CD4-positive, alpha-beta T cell (primary cell): ENCODE data around the gene HIPK2. TPM values are rescaled to one million over a fixed set of nuclear protein-coding genes. Genes with fewer than 3 reads are reported as not detected.

Experiments
- ATAC-seq: fragments of 200-7000 bp; cut with Tn5 transposase; one replicate; pipeline ENCODE4 v1.10.0; 2022; ENCODE audit warnings: mild to moderate bottlenecking; ENCODE audit not compliant: poor library complexity
- CTCF ChIA-PET: fragments of 350-600 bp; sonication (Branson Sonifier 250); formaldehyde crosslinking; loops from one replicate; lab custom pipeline; 2021; ENCODE audit warnings: antibody characterized with exemption, inconsistent platforms; lab: Charles Lee
- POLR2A ChIA-PET: fragments of 350-600 bp; sonication (Branson Sonifier 250); formaldehyde crosslinking; loops from one replicate; lab custom pipeline; 2021; ENCODE audit warnings: antibody characterized with exemption, inconsistent platforms; lab: Charles Lee
- DNase-seq, 14 experiments: peaks; one replicate each; pipeline ENCODE4 v3.0.0-alpha.2; 2013 to 2020; ENCODE audit warnings: mixed read lengths in 2 of 14
- H3K27ac ChIP-seq, 2 donors: one replicate each; pipeline versions ENCODE4 v1.5.1 to v1.7.0; 2013; ENCODE audit warnings: low read length in 2 of 2, low read depth in 1 of 2, mild to moderate bottlenecking in 1 of 2
- H3K27me3 ChIP-seq, 2 experiments: 1 replicate in 1 of 2; 2 replicates in 1 of 2; pipeline versions ENCODE4 v1.6.1 to v1.7.0; 2013; ENCODE audit warnings: low read length in 2 of 2, control low read depth in 1 of 2, mild to moderate bottlenecking in 1 of 2, moderate library complexity in 1 of 2; ENCODE audit not compliant: insufficient read depth in 2 of 2, control insufficient read depth in 1 of 2
- H3K36me3 ChIP-seq: one replicate; pipeline ENCODE4 v1.6.1; 2013; ENCODE audit warnings: low read length, control low read depth; ENCODE audit not compliant: insufficient read depth
- H3K4me1 ChIP-seq: one replicate; pipeline ENCODE4 v1.6.1; 2013; ENCODE audit warnings: low read length, control low read depth; ENCODE audit not compliant: insufficient read depth
- H3K4me3 ChIP-seq: one replicate; pipeline ENCODE4 v1.5.1; 2013; ENCODE audit warnings: mild to moderate bottlenecking, low read length, moderate library complexity
- H3K9me3 ChIP-seq, 2 experiments: 1 replicate in 1 of 2; 2 replicates in 1 of 2; pipeline versions ENCODE4 v1.6.1 to v1.7.0; 2013; ENCODE audit warnings: low read length in 2 of 2, mild to moderate bottlenecking in 2 of 2, control low read depth in 1 of 2, moderate library complexity in 1 of 2; ENCODE audit not compliant: control insufficient read depth in 1 of 2, insufficient read depth in 1 of 2
- H3K27ac Mint-ChIP-seq: one replicate; pipeline ENCODE4 v1.8.0; 2020; ENCODE audit warnings: mixed read lengths
- H3K27me3 Mint-ChIP-seq: one replicate; pipeline ENCODE4 v1.8.0; 2021; ENCODE audit warnings: mixed read lengths
- H3K36me3 Mint-ChIP-seq: one replicate; pipeline ENCODE4 v1.8.0; 2021; ENCODE audit warnings: low read depth, mixed read lengths
- H3K4me1 Mint-ChIP-seq: one replicate; pipeline ENCODE4 v1.8.0; 2021; ENCODE audit warnings: low read depth, mixed read lengths
- H3K4me3 Mint-ChIP-seq: one replicate; pipeline ENCODE4 v1.8.0; 2020; ENCODE audit warnings: mild to moderate bottlenecking, mixed read lengths
- H3K9me3 Mint-ChIP-seq: one replicate; pipeline ENCODE4 v1.8.0; 2020; ENCODE audit warnings: mixed read lengths
- CTCF ChIP-seq: fragments of 200-600 bp; IDR thresholded peaks from one replicate; pipeline ENCODE4 v1.8.0; 2022; ENCODE audit warnings: antibody characterized with exemption, mild to moderate bottlenecking
- intact Hi-C, 2 experiments: fragments of 100-400 bp; cut with DNase I in 1 of 2; cut with micrococcal nuclease in 1 of 2; formaldehyde crosslinking; loops; one replicate each; pipeline versions ENCODE4 v1.15.1 to v1.9.0; 2023 to 2025; cut with DNase I, micrococcal nuclease
- total RNA-seq, 174 experiments: library from RNA in 2 of 174; stranded (reverse) in 2 of 174; gene quantifications; one replicate each; pipeline ENCODE4 v1.2.3 and lab custom pipeline; 2021 to 2026

The HIPK2 gene
- total RNA-seq, 2 experiments from 2014 or later: 36.5 to 37.0 TPM

- Mint-ChIP-seq H3K27me3 (no peaks in the 10 kb centered on the region), H3K4me3 (no peak overlapping the region), H3K4me1 (peaks cover 56% of the 10 kb centered on the region), H3K27ac (no peak overlapping the region), H3K36me3 (peaks cover 19% of the 10 kb centered on the region), H3K9me3 (peaks cover 2% of the 10 kb centered on the region)
- DNase-seq: no peak
- Histone ChIP-seq H3K9me3 (peaks cover 0 to 12% of the 10 kb centered on the region in 2 experiments), H3K4me3 (no peak overlapping the region), H3K4me1 (peaks cover 8% of the 10 kb centered on the region), H3K27ac (no peak overlapping the region), H3K27me3 (no peaks in the 10 kb centered on the region), H3K36me3 (peaks cover 3% of the 10 kb centered on the region)
- CTCF ChIA-PET: no interaction called here
- no peak for ATAC-seq
- intact Hi-C loops: no loop called here
- POLR2A ChIA-PET: no interaction called here
- no peak for TF ChIP-seq CTCF
Observed at GRCh38 chr7:139563856-139564255, 213.9 kb downstream of the HIPK2 start.

GRCh38 chr7:139562961-139563565 lies 214.7 kb downstream of the HIPK2 start:
- ATAC-seq: no peak
- no peak for TF ChIP-seq CTCF

GRCh38 chr7:139562491-139562890 lies 215.3 kb downstream of the HIPK2 start:
- no peak overlapping the region for H3K4me3 ChIP-seq
- intact Hi-C loops: no loop called here
- ChIA-PET CTCF (no interaction called here), POLR2A (no interaction called here)
- peaks cover 0 to 12% of the 10 kb centered on the region in 2 experiments for H3K9me3 ChIP-seq
- no peaks in the 10 kb centered on the region for H3K27me3 ChIP-seq
- Mint-ChIP-seq H3K27me3 (no peaks in the 10 kb centered on the region), H3K36me3 (peaks cover 7% of the 10 kb centered on the region), H3K9me3 (peaks cover 2% of the 10 kb centered on the region), H3K4me3 (no peak overlapping the region), H3K27ac (no peak overlapping the region), H3K4me1 (peaks cover 48% of the 10 kb centered on the region)
- ATAC-seq: no peak
- H3K27ac ChIP-seq: no peak overlapping the region
- no peaks in the 10 kb centered on the region for H3K36me3 ChIP-seq
- no peak for TF ChIP-seq CTCF
- DNase-seq: no peak
- H3K4me1 ChIP-seq: peaks cover 8% of the 10 kb centered on the region

More at GRCh38 chr7:139562961-139563565, 214.7 kb downstream of the HIPK2 start:
- ChIA-PET POLR2A (no interaction called here), CTCF (no interaction called here)
- Histone ChIP-seq H3K4me3 (no peak overlapping the region), H3K27me3 (no peaks in the 10 kb centered on the region), H3K9me3 (peaks cover 0 to 12% of the 10 kb centered on the region in 2 experiments), H3K36me3 (peaks cover 3% of the 10 kb centered on the region), H3K27ac (no peak overlapping the region), H3K4me1 (peaks cover 8% of the 10 kb centered on the region)
- no peaks in the 10 kb centered on the region for H3K27me3 Mint-ChIP-seq
- H3K4me3 Mint-ChIP-seq: no peak overlapping the region
- no peak for DNase-seq
- H3K9me3 Mint-ChIP-seq: peaks cover 2% of the 10 kb centered on the region
- H3K36me3 Mint-ChIP-seq: peaks cover 12% of the 10 kb centered on the region
- intact Hi-C loops: no loop called here
- H3K4me1 Mint-ChIP-seq: peaks cover 52% of the 10 kb centered on the region
- H3K27ac Mint-ChIP-seq: no peak overlapping the region
